Natural killer cell (primary cell): Measurements from ENCODE around the gene PCIF1. TPM values are rescaled to one million over a fixed set of nuclear protein-coding genes. Genes with fewer than 3 reads are reported as not detected.

Source experiments
- ATAC-seq, 3 donors: fragments of 150-1000 bp in 2 of 3; fragments of 200-7000 bp in 1 of 3; cut with Tn5 transposase; 1 replicate in 1 of 3; 2 replicates in 2 of 3; pipeline ENCODE4 v1.10.0; 2021; ENCODE audit warnings: mild to moderate bottlenecking in 2 of 3, moderate library complexity in 2 of 3
- DNase-seq, 2 donors: peaks; one replicate each; pipeline versions ENCODE4 v3.0.0 to v3.0.0-alpha.2; 2013 to 2021; ENCODE audit warnings: mixed read lengths in 1 of 2
- H3K27ac ChIP-seq: one replicate; pipeline ENCODE4 v1.5.1; 2013; ENCODE audit warnings: mild to moderate bottlenecking, low read length
- H3K27me3 ChIP-seq: one replicate; pipeline ENCODE4 v1.6.1; 2013; ENCODE audit warnings: low read length; ENCODE audit not compliant: control insufficient read depth, insufficient read depth
- H3K36me3 ChIP-seq: one replicate; pipeline ENCODE4 v1.6.1; 2013; ENCODE audit warnings: low read length; ENCODE audit not compliant: control insufficient read depth, insufficient read depth
- H3K4me1 ChIP-seq: one replicate; pipeline ENCODE4 v1.6.1; 2013; ENCODE audit warnings: low read length; ENCODE audit not compliant: control insufficient read depth, insufficient read depth
- H3K4me3 ChIP-seq: one replicate; pipeline ENCODE4 v1.5.1; 2013; ENCODE audit warnings: low read length
- H3K9me3 ChIP-seq: one replicate; pipeline ENCODE4 v1.6.1; 2013; ENCODE audit warnings: low read length; ENCODE audit not compliant: control insufficient read depth, insufficient read depth
- H3K27ac Mint-ChIP-seq, 2 donors: one replicate each; pipeline ENCODE4 v1.8.0; 2022; ENCODE audit warnings: mild to moderate bottlenecking in 2 of 2, mixed read lengths in 2 of 2, moderate library complexity in 1 of 2
- H3K27me3 Mint-ChIP-seq, 2 donors: one replicate each; pipeline ENCODE4 v1.8.0; 2022; ENCODE audit warnings: low read depth in 2 of 2, mixed read lengths in 2 of 2
- H3K36me3 Mint-ChIP-seq: one replicate; pipeline ENCODE4 v1.8.0; 2022; ENCODE audit warnings: mixed read lengths
- H3K4me1 Mint-ChIP-seq, 2 donors: one replicate each; pipeline ENCODE4 v1.8.0; 2022; ENCODE audit warnings: mixed read lengths in 2 of 2
- H3K4me3 Mint-ChIP-seq: one replicate; pipeline ENCODE4 v1.8.0; 2022; ENCODE audit warnings: mild to moderate bottlenecking, moderate library complexity, mixed read lengths
- H3K9me3 Mint-ChIP-seq, 2 donors: one replicate each; pipeline ENCODE4 v1.8.0; 2022; ENCODE audit warnings: mixed read lengths in 2 of 2
- CTCF ChIP-seq: fragments of 200-600 bp; IDR thresholded peaks from one replicate; pipeline ENCODE4 v1.8.0; 2022; ENCODE audit warnings: antibody characterized with exemption
- WGBS: methylation state at CpG from one replicate; pipeline ENCODE4 v1.1.7; 2013; ENCODE audit warnings: missing lambda C conversion rate; ENCODE audit not compliant: insufficient coverage; 5-methylcytosine and 5-hydroxymethylcytosine counted together
- intact Hi-C: fragments of 100-400 bp; cut with micrococcal nuclease; formaldehyde crosslinking; loops from one replicate; pipeline ENCODE4 v1.14.2; 2022
- total RNA-seq, 4 donors: library from RNA; stranded (reverse); fragments of 120-200 nt in 1 of 4; gene quantifications; one replicate each; pipeline versions ENCODE4 v1.2.3 to v1.2.4, GENCODE V29; 2013 to 2022

The PCIF1 gene
- total RNA-seq, 3 donors from 2014 or later (not counting 1 experiment from before 2014, with no cell fraction given) = 72.0 to 85.1 (median 73.3) TPM

GRCh38 chr20:45921337-45922189, 12.9 kb upstream of the PCIF1 start:
- H3K27ac ChIP-seq = no peak overlapping the region
- Mint-ChIP-seq H3K4me1 (peaks cover 0 to 4% of the 10 kb centered on the region in 2 donors), H3K9me3 (no peaks in the 10 kb centered on the region), H3K4me3 (no peak overlapping the region), H3K27me3 (peaks cover 18 to 20% of the 10 kb centered on the region in 2 donors), H3K36me3 (no peaks in the 10 kb centered on the region), H3K27ac (no peak overlapping the region)
- H3K36me3 ChIP-seq = no peaks in the 10 kb centered on the region
- peaks cover 4% of the 10 kb centered on the region for H3K27me3 ChIP-seq
- no peaks in the 10 kb centered on the region for H3K4me1 ChIP-seq
- no peaks in the 10 kb centered on the region for H3K9me3 ChIP-seq
- no peak for TF ChIP-seq CTCF
- H3K4me3 ChIP-seq = no peak overlapping the region
- 84% methylated on average over 11 of the region's 11 CpGs for WGBS
- no peak for DNase-seq
- no peak for ATAC-seq
- intact Hi-C loops = no loop called here

GRCh38 chr20:45924391-45925261, 9.9 kb upstream of the PCIF1 start:
- Mint-ChIP-seq H3K4me1 (peaks cover 0 to 13% of the 10 kb centered on the region in 2 donors), H3K4me3 (no peak overlapping the region), H3K9me3 (no peaks in the 10 kb centered on the region), H3K36me3 (no peaks in the 10 kb centered on the region), H3K27me3 (peaks cover 16 to 20% of the 10 kb centered on the region in 2 donors), H3K27ac (no peak overlapping the region)
- H3K9me3 ChIP-seq = no peaks in the 10 kb centered on the region
- no peak for DNase-seq
- no peaks in the 10 kb centered on the region for H3K4me1 ChIP-seq
- H3K27ac ChIP-seq = no peak overlapping the region
- WGBS = 68% methylated on average over 21 of the region's 21 CpGs
- no peaks in the 10 kb centered on the region for H3K36me3 ChIP-seq
- no peak overlapping the region for H3K4me3 ChIP-seq
- no peak for TF ChIP-seq CTCF
- intact Hi-C loops = no loop called here
- no peak for ATAC-seq
- H3K27me3 ChIP-seq = peaks cover 4% of the 10 kb centered on the region

DNA sequence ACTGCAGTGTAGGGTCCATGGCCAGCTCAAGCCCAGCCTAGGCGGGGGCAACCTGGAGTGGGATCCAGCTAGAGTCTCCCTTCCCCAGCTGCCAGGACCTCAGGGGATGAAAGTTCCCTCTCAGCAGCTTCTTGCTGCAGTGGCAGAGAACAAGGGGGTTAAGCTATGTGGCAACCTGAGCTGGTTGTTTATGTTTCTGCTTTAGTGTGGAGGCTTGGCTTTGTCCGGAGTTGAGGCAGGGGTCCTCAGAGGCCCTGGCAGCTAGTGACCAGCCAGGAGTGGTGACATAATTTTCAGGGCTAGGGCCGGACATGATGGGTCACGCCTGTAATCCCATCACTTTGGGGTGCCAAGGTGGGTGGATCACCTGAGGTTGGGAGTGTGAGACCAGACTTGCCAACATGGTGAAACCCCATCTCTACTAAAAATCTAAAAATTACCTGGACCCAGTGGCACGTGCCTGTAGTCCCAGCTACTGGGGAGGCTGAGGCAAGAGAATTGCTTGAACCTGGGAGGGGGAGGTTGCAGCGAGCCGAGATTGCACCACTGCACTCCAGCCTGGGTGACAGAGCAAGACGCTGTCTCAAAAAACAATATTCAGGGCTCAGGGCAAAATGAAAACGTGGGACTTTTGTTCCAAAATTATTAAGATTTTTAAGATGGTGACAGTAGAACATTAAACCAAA, 8.5 kb upstream of the PCIF1 start:
- Histone ChIP-seq H3K27me3 (peaks cover 4% of the 10 kb centered on the region), H3K9me3 (no peaks in the 10 kb centered on the region), H3K4me1 (no peaks in the 10 kb centered on the region), H3K4me3 (no peak overlapping the region), H3K27ac (no peak overlapping the region), H3K36me3 (no peaks in the 10 kb centered on the region)
- no peaks in the 10 kb centered on the region for H3K9me3 Mint-ChIP-seq
- ATAC-seq = no peak
- intact Hi-C loops = no loop called here
- WGBS = 76% methylated on average over 9 of the region's 9 CpGs
- H3K4me3 Mint-ChIP-seq = no peak overlapping the region
- TF ChIP-seq CTCF = no peak
- DNase-seq = no peak
- H3K4me1 Mint-ChIP-seq = peaks cover 0 to 13% of the 10 kb centered on the region in 2 donors
- no peak overlapping the region for H3K27ac Mint-ChIP-seq
- H3K27me3 Mint-ChIP-seq = peaks cover 9 to 11% of the 10 kb centered on the region in 2 donors
- H3K36me3 Mint-ChIP-seq = no peaks in the 10 kb centered on the region
